ENCODE measurements around the gene CSF3R. TPM values are rescaled to one million over a fixed set of nuclear protein-coding genes. Genes with fewer than 3 reads are reported as not detected.

Gene CSF3R
- total RNA-seq, 4 donors from 2014 or later = 5.9 to 32.5 (median 7.4) TPM

DNA sequence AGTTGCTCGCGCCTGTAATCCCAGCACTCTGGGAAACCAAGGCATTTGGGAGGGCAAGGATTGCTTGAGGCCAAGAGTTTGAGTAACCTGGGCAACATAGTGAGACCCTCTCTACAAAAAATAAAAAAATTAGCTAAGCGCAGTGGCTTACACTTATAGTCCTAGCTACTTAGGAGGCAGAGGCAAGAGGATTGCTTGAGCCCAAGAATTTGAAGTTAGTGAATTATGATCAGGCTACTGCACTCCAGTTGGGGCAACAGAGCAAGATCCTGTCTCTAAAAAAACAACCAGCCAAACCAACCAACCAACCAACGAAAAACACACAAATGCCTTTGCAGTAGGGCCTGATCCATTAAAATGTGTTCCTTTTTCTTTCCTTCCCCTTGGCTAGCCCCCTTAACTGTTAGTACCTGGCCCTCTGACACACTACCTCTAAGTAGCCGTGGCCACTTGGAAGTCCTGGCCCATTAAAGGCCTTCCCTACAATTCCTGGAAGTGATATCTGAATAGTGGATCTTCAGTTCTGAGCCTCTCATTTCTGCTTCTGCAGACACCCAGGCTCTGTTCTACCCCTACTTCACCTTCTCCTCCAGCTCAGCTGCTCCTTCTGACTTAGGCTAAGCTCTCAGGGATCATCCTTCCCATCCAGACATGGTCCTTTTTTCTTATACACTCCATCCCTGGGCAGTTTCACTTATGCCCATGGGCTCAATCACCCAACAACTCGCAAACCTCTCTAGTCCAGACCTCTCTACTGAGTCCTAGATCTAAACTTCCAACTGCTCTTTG, 28.9 kb downstream of the CSF3R start:
- DNase-seq (ENCODE audit: extremely low spot score) = no peak
- Histone ChIP-seq H3K4me3 (no peak overlapping the region), H3K27ac (replicated peaks in 1 of 4) (no peak overlapping the region), H3K27me3 (no peaks in the 10 kb centered on the region), H3K9me3 (no peaks in the 10 kb centered on the region), H3K36me3 (peaks cover 32 to 45% (median 44%) of the 10 kb centered on the region in 4 donors), H3K4me1 (peaks cover 5 to 23% (median 18%) of the 10 kb centered on the region in 4 donors)
- WGBS = 89% methylated on average over 6 of the region's 6 CpGs
- TF ChIP-seq POLR2A (IDR thresholded peaks at IDR 0.05; ENCODE audit: low read depth) (no peak), EP300 (IDR thresholded peaks at IDR 0.05) (no peak), POLR2AphosphoS5 (IDR thresholded peaks at IDR 0.05) (no peak)
- TF ChIP-seq, protein P1, sequence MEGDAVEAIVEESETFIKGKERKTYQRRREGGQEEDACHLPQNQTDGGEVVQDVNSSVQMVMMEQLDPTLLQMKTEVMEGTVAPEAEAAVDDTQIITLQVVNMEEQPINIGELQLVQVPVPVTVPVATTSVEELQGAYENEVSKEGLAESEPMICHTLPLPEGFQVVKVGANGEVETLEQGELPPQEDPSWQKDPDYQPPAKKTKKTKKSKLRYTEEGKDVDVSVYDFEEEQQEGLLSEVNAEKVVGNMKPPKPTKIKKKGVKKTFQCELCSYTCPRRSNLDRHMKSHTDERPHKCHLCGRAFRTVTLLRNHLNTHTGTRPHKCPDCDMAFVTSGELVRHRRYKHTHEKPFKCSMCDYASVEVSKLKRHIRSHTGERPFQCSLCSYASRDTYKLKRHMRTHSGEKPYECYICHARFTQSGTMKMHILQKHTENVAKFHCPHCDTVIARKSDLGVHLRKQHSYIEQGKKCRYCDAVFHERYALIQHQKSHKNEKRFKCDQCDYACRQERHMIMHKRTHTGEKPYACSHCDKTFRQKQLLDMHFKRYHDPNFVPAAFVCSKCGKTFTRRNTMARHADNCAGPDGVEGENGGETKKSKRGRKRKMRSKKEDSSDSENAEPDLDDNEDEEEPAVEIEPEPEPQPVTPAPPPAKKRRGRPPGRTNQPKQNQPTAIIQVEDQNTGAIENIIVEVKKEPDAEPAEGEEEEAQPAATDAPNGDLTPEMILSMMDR (IDR thresholded peaks at IDR 0.05) = no peak
- intact Hi-C loops (cut with DNase I) = no loop called here

DNA sequence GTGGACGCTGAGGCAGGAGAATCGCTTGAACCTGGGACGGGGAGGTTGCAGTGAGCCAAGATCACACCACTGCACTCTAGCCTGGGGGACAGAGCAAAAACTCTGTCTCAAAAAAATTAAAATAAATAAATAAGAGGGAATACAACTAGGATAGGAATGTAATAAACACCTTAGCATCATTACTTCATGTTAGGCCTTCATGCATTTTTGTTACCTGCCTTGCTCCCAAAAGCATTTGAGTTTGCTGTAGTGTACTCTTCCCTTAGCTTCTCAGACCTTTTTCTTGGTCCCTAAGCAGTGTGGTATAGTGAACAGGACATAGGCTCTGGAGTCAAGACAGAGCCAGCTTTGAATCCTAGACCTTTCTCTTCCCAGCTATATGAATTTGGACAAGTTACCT, 29.7 kb downstream of the CSF3R start:
- Histone ChIP-seq H3K36me3 (peaks cover 32 to 40% (median 38%) of the 10 kb centered on the region in 4 donors), H3K4me3 (no peak overlapping the region), H3K27ac (replicated peaks in 1 of 4) (no peak overlapping the region), H3K9me3 (no peaks in the 10 kb centered on the region), H3K27me3 (no peaks in the 10 kb centered on the region), H3K4me1 (peaks cover 5 to 28% (median 19%) of the 10 kb centered on the region in 4 donors)
- intact Hi-C loops (cut with DNase I) = no loop called here
- DNase-seq (ENCODE audit: extremely low spot score) = no peak
- TF ChIP-seq POLR2A (IDR thresholded peaks at IDR 0.05; ENCODE audit: low read depth) = no peak
- no peak for TF ChIP-seq EP300 (IDR thresholded peaks at IDR 0.05)
- no peak for TF ChIP-seq POLR2AphosphoS5 (IDR thresholded peaks at IDR 0.05)
- TF ChIP-seq, protein P1 (IDR thresholded peaks at IDR 0.05) = no peak
- WGBS = 97% methylated on average over 3 of the region's 3 CpGs

GRCh38 chr1:36450919-36451305, 31.8 kb downstream of the CSF3R start:
- Histone ChIP-seq H3K36me3 (peaks cover 12 to 21% (median 18%) of the 10 kb centered on the region in 4 donors), H3K4me3 (peak overlapping the region; percentile 60 to 70 (median 68)), H3K27me3 (no peaks in the 10 kb centered on the region), H3K4me1 (peaks cover 5 to 28% (median 19%) of the 10 kb centered on the region in 4 donors), H3K9me3 (no peaks in the 10 kb centered on the region), H3K27ac (replicated peaks in 1 of 4) (peak overlapping the region; percentile 91 to 97 (median 94))
- WGBS = 38% methylated on average over 18 of the region's 18 CpGs
- intact Hi-C loops (cut with DNase I) = no loop called here
- no peak for DNase-seq (ENCODE audit: extremely low spot score)
- TF ChIP-seq, protein P1 (IDR thresholded peaks at IDR 0.05) = no peak
- no peak for TF ChIP-seq POLR2A (IDR thresholded peaks at IDR 0.05; ENCODE audit: low read depth)

- under 1% methylated on average over 34 of the region's 48 CpGs for WGBS
- peak within 1 kb of the TSS; percentile 60 to 70 (median 68) for H3K4me3 ChIP-seq
- TF ChIP-seq POLR2AphosphoS5 (IDR thresholded peaks at IDR 0.05) (peak; percentile 96 to 98), POLR2A (IDR thresholded peaks at IDR 0.05; ENCODE audit: low read depth) (peak; percentile 90), EP300 (IDR thresholded peaks at IDR 0.05) (no peak)
- TF ChIP-seq, protein P1 (IDR thresholded peaks at IDR 0.05) = no peak
- H3K36me3 ChIP-seq = peaks cover 7 to 15% (median 13%) of the 10 kb centered on the region in 4 donors
- H3K9me3 ChIP-seq = no peaks in the 10 kb centered on the region
- H3K4me1 ChIP-seq = peaks cover 5 to 28% (median 19%) of the 10 kb centered on the region in 4 donors
- intact Hi-C loops (cut with DNase I) = no loop called here
- peak; percentile 99 for DNase-seq (ENCODE audit: extremely low spot score)
- H3K27ac ChIP-seq (replicated peaks in 1 of 4) = peak within 1 kb of the TSS; percentile 91 to 97 (median 94)
- H3K27me3 ChIP-seq = no peaks in the 10 kb centered on the region
Measured at GRCh38 chr1:36450270-36450918, 32.3 kb downstream of the CSF3R start, which contains the start of gene OSCP1. TSS of gene OSCP1 (minus strand) at chr1:36450451. CDS start at chr1:36450369, 82 bp downstream.
